NCI-H69 (cell line): ENCODE data around the gene COL23A1.
"Not testable (repeated sequence)": the region's sequence is repeated elsewhere in the genome, so short reads cannot be mapped to it uniquely, and the experiment has no call there.

Experiments
- DNase-seq: peaks from one replicate; lab custom pipeline; 2025; lab: John Stamatoyannopoulos, UW

Gene COL23A1

DNA sequence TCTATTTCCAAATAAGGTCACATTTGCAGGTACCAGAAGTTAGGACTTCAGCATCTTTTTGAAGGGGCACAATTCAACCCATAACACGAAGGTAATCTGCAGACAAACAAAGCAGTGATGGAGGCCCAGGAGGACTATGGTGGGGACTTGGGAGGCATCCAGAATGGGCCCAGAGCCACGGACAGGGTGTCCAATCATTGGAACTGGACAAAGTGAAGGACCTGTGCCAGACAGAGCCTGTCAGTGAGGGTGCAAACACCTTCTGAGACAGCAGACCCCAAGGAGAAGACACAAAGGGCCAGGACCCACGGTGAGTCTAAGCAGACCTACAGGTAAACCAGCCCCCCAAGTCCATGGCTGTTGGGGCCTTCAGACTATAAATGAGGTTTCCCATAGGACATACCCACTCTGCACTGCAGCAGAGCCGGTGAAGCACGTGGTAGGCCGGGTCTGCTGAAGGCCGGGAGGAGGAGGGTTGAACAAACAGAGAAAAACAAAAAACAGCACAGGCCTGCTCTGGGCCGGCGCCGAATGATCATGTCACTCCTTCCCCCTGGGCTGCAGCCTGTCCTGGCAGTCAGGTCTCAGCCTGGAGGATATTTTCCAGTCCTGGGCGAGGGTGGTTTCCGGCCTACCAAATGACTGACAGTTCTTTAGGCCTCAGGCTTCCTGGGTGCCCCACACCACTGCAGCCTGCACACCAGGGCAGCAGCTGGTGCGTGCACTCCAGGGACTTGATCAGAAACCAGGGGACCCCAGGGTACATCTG, 84.4 kb downstream of the COL23A1 start:
- no peak for DNase-seq

DNA sequence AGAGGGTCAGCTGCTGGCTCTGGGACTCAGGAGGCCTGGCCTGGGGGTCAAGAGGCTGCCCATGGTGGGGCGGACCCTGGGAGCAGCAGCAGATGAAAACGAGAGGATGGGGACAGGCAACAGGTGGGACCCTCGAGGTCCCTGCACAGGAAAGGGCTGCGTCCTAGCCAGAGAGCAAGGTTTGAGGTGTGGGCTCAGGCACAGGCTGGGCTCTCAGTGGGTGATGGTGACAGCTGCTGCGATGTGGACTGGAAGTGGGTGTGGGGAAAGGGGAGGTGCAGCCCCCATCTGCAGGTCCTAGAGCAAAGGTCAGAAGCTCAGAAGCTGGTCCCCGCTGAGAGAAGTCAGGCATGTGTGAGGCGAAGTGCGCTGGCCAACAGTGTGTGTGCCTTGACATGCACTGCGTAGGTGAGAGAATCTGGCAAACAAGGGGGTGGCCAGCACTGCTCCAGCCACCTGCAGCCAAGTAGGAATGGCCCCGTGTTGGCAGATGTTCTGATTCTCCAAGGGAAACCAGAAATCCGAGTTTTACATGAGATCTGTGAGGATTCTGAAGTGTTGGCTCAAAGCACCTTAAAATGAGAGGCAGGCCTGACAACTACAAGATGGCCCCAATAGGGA, 85.7 kb downstream of the COL23A1 start:
- no peak for DNase-seq

DNA sequence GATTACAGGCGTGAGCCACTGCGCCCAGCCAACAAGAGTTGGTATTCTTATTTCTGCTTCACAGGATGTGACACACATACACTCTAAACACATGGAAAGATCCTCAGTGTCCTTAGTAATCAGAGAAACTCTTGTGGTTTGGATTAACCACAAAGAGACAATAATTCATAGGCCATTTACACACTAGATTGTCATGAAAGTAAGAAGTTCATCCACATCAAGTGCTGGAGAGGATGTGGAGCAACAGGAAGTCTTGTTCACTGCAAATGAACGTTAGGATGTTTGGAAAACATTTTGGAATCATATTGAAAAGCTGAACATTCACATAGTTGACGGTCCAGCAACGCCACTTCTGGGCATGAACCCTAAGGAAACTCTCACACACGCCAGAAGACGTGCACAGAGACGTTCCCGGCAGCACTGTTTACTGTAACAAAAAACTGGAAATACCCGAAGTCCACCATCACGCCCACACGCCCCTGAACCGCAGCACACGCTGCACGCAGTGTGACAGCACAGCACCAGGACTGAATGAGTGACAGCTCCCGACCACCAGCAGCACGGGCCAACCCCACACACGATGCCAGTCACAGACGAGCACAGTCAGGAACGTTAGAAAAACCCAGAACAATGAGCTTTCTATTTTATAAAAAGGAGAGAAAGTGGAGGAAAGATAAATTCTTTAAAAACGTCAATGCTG, 87.6 kb downstream of the COL23A1 start:
- no peak for DNase-seq

DNA sequence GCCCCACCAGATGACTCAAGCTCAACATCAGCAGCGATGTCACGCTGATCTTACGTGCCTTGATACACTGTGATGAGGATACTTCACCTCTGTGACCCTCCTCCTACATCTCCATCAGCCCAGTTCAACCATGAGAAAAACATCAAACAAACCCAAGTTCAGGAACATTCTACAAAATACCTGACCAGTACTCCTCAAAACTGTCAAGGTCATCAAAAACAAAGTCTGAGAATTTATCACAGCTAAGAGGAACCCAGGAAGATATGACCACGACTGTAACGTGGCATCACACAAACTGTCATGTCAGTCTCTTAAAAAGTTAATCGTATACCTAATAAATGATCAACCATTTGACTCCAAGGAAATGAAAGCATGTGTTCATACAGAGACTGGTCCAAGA, 90.8 kb downstream of the COL23A1 start:
- DNase-seq = no peak

DNA sequence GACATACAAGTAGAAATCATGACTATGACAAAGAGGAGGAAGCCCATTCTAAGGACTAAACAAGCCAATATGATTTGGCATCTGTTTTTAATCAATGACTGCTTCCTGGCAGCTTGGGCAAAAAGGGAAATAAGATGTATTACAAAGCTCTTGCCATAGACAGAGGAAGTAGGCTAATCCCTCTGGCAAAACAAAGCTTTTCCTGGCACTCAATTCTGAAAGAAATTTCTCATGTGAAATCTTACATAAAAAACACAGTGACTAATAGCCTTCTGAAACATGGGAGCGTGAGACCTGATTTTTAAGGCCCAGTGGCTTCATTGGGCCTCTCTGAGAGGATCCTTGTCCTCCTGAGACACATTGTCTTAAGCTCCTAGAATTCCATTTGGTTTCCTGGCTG, 93.6 kb downstream of the COL23A1 start:
- DNase-seq = no peak

DNA sequence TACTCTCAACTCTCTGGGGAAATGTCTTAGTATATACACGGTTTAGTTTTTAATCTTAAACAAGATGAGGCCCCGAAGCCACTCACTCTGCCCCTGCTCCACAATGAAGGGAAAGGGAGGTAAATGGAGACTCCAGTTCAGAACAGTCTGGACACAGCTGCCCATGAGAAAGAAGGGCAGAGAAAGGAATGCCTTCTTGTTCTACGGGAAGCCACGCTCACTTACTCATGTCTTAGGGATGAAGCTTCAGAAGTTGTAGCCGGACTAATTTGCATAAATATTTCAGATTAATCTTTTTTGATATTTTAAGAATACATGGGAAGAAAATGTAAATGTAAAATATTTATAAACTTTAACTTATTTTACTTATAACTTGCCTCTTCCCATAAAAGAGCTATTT, 94.0 kb downstream of the COL23A1 start:
- DNase-seq = no peak

DNA sequence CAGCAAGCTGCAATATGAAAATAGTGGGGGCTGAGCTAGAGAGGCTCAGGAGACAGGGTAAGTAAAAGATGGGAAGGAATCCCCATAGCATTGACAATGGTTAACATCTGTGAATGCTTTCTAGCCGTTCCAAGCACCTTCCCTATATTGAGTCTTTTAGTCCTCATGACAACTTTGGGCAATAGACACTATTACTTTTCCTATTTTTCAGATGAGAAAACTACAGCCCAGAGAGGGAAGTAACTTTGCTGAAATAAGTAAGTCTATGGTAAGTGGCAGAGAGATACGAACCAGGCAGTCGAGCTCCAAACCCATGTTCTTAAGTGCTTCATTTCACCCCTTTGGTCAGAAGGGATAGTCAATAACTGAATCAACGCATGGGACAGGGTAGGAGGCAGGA, 94.5 kb downstream of the COL23A1 start:
- DNase-seq = no peak

DNA sequence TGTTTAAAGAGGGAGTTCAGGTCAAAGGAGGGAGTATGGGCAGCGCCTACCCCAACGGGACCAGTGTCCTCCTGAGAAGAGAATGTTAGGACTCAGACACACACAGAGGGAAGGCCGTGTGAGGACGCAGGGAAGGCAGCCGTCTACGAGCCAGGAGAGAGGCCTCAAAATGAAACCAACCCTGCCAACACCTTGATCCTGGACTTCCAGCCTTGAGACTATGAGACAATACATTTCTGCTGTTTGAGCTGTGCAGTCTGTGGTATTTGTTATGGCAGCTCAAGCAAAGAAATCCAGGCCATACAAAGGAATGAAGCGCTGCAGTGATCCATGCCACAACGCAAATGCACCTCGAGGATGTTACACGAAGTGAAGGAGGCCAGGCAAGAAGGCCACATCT, 97.9 kb downstream of the COL23A1 start:
- DNase-seq = no peak

DNA sequence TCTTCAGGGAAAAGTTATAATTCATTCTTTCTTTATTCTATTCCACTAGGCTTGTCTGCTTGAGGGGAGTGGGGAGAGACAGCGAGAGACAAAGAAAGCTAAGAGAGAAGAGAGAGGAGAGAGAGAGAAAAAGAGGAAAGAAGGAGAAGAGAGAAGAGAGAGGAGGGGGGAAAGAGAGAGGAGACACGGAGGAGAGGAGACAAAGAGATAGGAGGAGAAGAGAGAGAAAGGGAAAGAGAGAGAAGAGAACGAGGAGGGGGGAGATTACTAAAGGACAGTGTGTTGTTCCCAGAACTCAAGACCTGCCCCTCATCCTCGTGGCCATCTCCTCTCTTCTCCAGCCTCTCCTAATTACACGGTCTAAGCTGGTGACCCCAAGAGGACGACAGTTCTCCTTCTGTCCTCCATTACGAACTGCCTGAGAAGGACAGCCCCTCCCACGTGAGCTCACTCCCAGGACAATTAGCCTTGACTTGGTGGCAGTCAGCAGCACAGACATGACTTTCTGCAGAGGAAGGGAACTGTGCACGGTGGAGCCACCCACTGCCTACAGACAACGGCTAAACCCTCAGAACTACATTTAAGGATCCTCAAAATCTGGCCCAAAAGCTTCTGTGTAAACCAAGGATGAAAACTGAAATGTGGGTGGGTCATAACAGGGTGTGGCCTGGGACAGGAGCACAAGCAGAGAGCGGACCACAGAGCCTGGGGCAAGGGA, 99.1 kb downstream of the COL23A1 start:
- no peak for DNase-seq

DNA sequence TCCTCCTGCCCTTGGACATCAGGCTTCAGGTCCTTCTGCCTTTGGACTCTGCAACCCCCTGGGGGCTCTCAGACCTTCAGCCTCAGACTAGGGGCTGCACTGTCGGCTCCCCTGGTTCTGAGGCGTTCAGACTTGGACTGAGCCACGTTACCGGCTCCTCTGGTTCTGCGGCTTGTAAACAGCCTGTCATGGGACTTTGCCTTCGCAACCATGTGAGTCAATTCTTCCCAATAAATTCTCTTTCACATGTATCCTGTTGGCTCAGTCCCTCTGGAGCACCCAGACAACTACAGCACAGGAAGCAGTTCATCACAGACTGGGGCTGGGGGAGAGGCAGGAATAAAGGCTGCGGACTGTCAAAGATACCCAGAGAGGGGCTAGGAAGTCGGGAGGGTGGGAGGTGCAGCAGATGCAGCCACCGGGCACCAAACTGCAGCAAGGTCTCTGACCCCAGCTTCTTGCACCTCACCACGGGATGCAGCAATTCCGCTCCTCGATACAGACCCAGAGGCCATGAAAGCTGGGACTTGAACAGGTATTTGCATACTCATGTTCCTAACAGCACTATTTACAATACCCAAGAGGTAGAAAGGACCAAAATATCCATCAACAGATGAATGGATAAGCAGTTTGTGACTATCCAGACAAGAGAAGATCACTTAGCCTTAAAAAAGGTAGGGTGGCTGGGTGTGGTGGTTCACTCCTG, 100.8 kb downstream of the COL23A1 start:
- no peak for DNase-seq

DNA sequence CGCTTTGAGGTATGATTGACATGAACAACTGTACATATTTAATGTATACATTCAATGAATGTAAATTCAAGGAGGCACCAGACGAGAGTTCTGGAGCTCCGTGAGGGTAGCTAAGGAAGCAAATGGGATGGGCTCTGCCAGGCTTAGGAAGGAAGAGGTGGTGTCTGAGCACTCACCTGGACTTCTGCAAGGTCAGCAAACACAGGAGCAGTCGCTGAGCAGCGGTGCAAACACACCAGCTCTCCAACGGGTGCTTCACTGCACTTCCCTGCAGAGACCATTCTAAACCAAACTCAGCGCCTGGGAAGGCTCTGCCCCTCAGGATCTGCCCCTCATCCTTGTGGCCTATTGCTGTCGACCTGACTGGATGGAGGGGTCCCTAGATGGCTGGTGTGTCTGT, 101.5 kb downstream of the COL23A1 start:
- DNase-seq = no peak

DNA sequence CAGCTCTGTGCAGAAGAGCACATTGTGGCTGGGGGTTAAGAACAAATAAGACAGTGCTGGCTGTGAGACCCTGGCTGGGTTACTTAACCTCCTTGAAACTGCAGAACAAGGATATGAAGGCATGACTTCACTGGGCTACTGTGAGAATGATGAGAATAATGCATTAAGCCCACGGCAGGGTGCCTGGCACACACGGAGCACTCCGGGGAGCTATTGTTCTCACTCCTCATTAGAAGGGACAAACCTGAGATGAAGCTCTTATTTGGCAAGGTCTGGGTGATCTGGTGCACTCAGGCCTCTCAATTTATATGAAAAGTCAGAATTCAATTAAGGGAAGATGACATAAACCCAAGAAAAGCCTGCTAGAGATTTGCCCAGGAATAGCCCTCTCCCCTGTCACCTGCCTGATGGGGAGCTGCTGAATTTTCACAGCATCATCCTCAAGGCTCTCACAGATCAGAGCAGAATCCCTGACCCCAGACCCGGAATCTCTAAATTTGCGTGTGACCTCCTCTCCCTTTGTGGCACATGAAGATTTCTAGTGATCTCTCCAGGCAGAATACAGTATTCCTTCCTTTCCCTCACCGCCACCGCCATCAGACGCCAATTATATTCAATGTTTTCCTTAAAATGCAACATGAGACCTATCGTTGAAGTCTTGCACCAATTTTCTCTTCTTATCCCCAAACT, 102.1 kb downstream of the COL23A1 start:
- DNase-seq = peak; percentile 66

DNA sequence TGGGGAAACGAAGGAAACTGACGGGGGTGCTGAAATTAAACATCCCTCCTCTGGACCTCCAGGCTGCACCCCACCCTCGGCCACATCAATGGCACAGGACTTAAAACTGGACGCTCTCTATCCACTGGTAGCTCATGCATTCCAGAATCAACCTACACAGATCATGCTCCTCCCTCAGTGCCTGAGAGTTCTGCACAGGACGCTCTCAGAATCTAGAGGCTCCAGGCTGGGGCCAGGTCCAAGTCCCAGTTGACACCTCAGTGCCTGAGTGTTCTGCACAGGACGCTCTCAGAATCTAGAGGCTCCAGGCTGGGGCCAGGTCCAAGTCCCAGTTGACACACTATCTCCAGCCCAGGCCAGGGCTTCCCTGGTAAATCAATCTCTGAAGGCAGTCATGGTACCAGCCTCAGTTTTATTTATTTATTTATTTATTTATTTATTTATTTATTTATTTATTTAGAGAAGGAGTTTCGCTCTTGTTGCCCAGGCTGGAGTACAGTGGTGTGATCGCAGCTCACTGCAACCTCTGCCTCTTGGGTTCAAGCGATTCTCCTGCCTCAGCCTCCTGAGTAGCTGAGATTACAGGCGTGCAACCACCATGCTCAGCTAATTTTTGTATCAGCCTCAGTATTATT, 103.2 kb downstream of the COL23A1 start:
- not testable (repeated sequence) for DNase-seq

DNA sequence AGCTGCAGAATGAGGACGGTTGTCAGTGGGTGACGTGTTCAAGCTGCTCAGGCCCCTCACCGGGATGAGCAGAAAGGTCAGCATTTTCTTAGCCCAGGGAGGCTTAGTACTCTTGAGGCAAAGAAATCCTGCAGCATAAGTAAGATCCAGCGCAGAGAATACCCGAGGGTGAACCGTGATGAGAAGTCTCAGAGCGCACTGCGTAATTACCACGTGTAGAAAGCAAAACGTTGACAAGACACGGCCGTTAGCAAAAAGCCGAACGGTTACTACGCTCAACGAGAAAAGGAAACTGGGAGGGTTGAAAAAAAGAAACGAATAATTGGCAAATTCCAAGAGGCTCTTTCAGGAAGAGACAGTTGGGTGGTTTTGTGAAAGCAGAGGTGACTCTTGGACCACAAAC, 104.0 kb downstream of the COL23A1 start:
- DNase-seq = no peak

DNA sequence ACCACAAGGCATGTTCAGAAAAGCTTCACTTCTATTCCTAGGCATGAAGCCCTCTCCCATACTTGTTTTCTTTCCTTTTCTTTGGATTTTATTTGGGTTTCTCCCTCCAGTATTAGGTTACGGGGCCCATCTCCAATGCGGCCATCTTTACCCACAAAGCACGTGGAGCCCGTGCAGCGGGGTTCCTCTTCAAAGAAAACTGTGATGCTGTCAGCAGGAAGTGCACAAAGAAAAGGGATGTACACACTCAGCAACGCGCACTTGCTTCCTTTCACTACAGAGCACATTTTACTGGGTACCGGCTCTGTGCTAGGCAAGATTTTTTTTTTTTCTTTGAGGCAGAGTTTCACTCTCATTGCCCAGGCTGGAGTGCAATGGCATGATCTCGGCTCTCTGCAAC, 106.6 kb downstream of the COL23A1 start:
- peak; percentile 6 for DNase-seq

DNA sequence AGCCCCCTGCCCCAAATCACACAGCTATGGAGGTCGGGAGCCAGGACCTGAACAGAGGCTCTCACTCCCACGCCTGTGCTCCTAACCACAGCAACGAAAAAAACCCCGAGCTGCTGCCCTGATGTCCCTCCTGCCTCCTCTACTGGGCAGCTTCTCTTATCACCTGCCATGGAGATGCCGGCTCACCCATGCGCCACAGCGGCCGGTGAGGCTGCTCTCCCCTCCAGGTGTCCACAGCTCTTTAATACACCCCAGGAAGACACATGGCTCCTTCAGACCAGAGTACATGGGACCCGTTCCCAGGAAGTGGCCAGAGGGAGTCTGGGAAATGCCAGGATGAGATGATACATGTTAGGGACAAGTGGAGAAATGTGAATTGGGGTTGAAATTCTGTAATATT, 110.9 kb downstream of the COL23A1 start:
- DNase-seq = no peak

DNA sequence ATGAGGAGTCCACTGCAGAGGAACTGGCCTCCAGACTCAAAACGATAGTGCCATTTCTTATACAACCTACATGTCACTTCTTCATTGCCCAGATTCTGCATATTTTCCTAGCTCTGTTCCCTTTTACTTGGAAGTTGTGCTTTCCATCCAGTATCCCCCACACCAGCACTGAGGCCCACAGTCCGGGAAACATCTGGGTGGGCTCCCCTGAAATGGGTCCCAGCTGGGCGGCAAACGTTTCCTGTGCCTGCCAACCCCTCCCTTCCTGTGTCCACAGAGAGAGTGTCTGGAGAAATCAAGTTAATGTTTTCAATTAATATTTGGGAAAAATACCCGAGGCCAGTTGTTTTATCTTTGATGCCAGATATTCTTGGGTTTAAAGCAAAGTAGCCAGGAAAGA, 111.8 kb downstream of the COL23A1 start:
- no peak for DNase-seq

DNA sequence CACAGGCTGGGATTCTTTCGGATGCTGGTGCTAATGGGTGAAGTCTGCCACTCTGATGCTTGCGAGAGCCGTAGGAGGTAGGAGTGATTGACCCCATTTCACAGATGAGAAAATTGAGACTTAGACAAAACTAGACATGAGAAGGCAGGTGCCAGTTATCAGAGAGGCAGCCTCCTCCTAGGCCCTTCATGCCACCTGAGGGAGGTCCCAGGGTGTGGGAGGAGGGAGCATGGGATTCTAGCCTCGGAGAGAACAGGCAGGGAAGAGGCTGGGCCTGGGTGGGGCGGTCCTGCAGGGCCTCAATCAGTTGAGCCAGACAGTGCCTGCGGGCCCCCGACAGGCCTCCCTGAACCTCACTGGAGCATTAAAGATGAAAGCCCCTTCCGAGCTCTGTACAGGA, 112.4 kb downstream of the COL23A1 start:
- no peak for DNase-seq

DNA sequence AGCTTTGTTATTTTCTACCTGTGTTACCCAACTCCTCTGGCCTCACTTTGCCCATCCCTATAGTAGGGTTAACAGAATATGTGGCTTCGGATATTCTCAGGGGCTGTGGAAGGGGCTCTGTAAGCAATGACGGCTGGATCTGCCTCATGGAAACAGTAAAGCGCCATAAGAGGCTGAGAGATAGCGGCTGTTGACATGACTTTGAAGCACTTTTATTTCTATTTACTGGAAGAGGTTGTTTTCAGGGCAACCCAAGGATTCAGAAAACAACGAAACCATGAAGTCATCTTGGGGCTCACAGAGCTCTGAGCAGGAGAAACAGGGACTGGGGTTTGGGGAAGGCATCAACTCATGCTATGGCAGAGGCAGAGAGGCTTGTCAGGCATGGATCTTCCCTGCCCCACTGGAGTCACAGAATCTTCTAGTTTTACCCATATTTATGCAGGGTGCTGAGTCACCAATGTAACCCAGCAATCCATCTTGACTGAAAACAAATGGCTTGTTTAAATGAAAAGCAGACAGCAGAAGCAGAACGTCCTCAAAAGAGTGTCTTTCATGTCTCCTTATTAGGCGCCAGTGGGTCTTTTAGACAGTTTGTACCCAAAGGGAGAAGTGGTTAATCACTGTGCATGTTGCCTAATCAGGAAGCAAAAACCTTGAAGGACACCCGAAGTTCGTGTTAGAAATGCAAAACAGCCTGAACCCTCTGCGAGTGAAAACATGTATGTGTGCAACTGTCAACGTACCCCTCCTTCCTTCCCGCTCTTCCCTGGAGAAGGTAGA, 113.0 kb downstream of the COL23A1 start:
- DNase-seq = no peak

DNA sequence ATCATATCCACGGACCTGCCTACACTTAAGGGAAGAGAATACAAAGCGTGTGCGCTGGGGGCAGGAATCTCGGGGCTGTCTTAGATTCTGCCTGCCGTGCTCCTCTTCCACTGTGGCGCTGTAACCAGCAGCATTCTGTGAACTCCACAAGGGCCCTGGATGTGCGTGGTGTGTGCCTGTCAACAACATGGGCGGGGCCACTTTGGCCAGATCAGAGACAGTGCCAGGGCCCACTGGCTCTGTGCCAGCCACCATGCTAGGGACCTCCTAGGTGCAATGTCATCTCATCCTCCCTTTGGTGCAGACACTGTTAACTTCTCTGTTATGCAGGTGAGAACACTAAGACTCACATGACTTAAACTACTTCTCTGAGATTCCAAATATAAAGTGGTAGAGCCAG, 113.7 kb downstream of the COL23A1 start:
- DNase-seq = peak; percentile 7
